HEK293 (cell line): ENCODE data around the gene AKR1A1.

Source experiments
- CTCF ChIA-PET: fragments of 350-600 bp; formaldehyde crosslinking; extraction: SDS; loops from one replicate; lab custom pipeline; 2021; ENCODE audit warnings: antibody characterized with exemption; lab: Yijun Ruan, JAX
- POLR2A ChIA-PET: fragments of 300-600 bp; formaldehyde crosslinking; extraction: SDS; loops from one replicate; lab custom pipeline; 2020; ENCODE audit warnings: antibody characterized with exemption, inconsistent platforms; lab: Yijun Ruan, JAX
- H3K27ac ChIP-seq: fragments of 200-500 bp; sonication (Bioruptor generic); 2 replicates; pipeline ENCODE4 v1.5.1; 2014; ENCODE audit warnings: low read depth, low read length, control low read depth, inconsistent platforms; ENCODE audit errors: extremely low read depth
- H3K36me3 ChIP-seq, 2 experiments: fragments of 200-500 bp in 1 of 2; sonication (Bioruptor generic) in 1 of 2; 1 replicate in 1 of 2; 2 replicates in 1 of 2; pipeline ENCODE4 v1.5.1; 2014 to 2017; ENCODE audit warnings: inconsistent platforms in 2 of 2, low read length in 2 of 2; ENCODE audit not compliant: control insufficient read depth in 2 of 2, insufficient read depth in 1 of 2
- H3K4me1 ChIP-seq: fragments of 200-500 bp; sonication (Bioruptor generic); 2 replicates; pipeline ENCODE4 v1.5.1; 2014; ENCODE audit warnings: mild to moderate bottlenecking, low read length, inconsistent platforms; ENCODE audit not compliant: control insufficient read depth, insufficient read depth
- H3K4me3 ChIP-seq: 2 replicates; pipeline ENCODE4 v1.5.1; 2011; ENCODE audit warnings: low read depth, mild to moderate bottlenecking, control low read depth, low read length, moderate library complexity
- H3K9me3 ChIP-seq: fragments of 200-500 bp; sonication (Bioruptor generic); 2 replicates; pipeline ENCODE4 v1.5.1; 2014; ENCODE audit warnings: low read depth, low read length, inconsistent platforms; ENCODE audit not compliant: control insufficient read depth, insufficient read depth
- KLF1 ChIP-seq: fragments of 450-650 bp; formaldehyde crosslinking; IDR thresholded peaks from 2 replicates; pipeline ENCODE4 v1.5.1; 2016; ENCODE audit warnings: missing biosample characterization, missing genetic modification characterization
- PRDM1 ChIP-seq: fragments of 450-650 bp; formaldehyde crosslinking; IDR thresholded peaks from 2 replicates; pipeline ENCODE4; 2016; ENCODE audit warnings: missing biosample characterization, missing genetic modification characterization
- REPIN1 ChIP-seq: fragments of 450-650 bp; formaldehyde crosslinking; IDR thresholded peaks from 2 replicates; pipeline ENCODE4 v1.5.1; 2017; ENCODE audit warnings: missing biosample characterization, missing genetic modification characterization, low read depth
- SP7 ChIP-seq: fragments of 450-650 bp; formaldehyde crosslinking; IDR thresholded peaks from 2 replicates; pipeline ENCODE4 v1.5.1; 2016; ENCODE audit warnings: missing biosample characterization, missing genetic modification characterization
- TRIM28 ChIP-seq: IDR thresholded peaks from 2 replicates; pipeline ENCODE4 v1.6.1; 2011; ENCODE audit warnings: low read length, control low read depth, borderline replicate concordance
- ZBTB17 ChIP-seq: fragments of 450-650 bp; formaldehyde crosslinking; IDR thresholded peaks from 2 replicates; pipeline ENCODE4 v1.5.1; 2016; ENCODE audit warnings: missing biosample characterization, missing genetic modification characterization
- ZNF114 ChIP-seq: fragments of 450-650 bp; formaldehyde crosslinking; IDR thresholded peaks from 2 replicates; pipeline ENCODE4 v1.5.0; 2017; ENCODE audit warnings: missing biosample characterization, missing genetic modification characterization
- ZNF121 ChIP-seq: fragments of 450-650 bp; formaldehyde crosslinking; IDR thresholded peaks from 2 replicates; pipeline ENCODE4 v1.5.1; 2016; ENCODE audit warnings: missing biosample characterization, missing genetic modification characterization
- ZNF132 ChIP-seq: fragments of 450-650 bp; formaldehyde crosslinking; IDR thresholded peaks from 2 replicates; pipeline ENCODE4 v1.5.1; 2017; ENCODE audit warnings: missing biosample characterization, missing genetic modification characterization, borderline replicate concordance
- ZNF239 ChIP-seq: fragments of 450-650 bp; formaldehyde crosslinking; IDR thresholded peaks from 2 replicates; pipeline ENCODE4 v1.5.1; 2016; ENCODE audit warnings: missing biosample characterization, missing genetic modification characterization
- ZNF394 ChIP-seq: fragments of 450-650 bp; formaldehyde crosslinking; IDR thresholded peaks from 2 replicates; pipeline ENCODE4 v1.5.1; 2016; ENCODE audit warnings: missing biosample characterization, missing genetic modification characterization, mild to moderate bottlenecking, moderate library complexity, borderline replicate concordance
- ZNF426 ChIP-seq: fragments of 450-650 bp; formaldehyde crosslinking; IDR thresholded peaks from 2 replicates; pipeline ENCODE4 v1.5.1; 2017; ENCODE audit warnings: missing biosample characterization, missing genetic modification characterization, mild to moderate bottlenecking, inconsistent platforms, moderate library complexity
- ZNF571 ChIP-seq: fragments of 450-650 bp; formaldehyde crosslinking; IDR thresholded peaks from 2 replicates; pipeline ENCODE4 v1.5.0; 2017; ENCODE audit warnings: missing biosample characterization, missing genetic modification characterization
- ZNF660 ChIP-seq: fragments of 450-650 bp; IDR thresholded peaks from 2 replicates; pipeline ENCODE4 v1.5.1; 2018; ENCODE audit warnings: missing biosample characterization, mild to moderate bottlenecking, missing genetic modification characterization
- ZNF768 ChIP-seq: fragments of 450-650 bp; formaldehyde crosslinking; IDR thresholded peaks from 2 replicates; pipeline ENCODE4 v1.5.1; 2018; ENCODE audit warnings: missing biosample characterization, mild to moderate bottlenecking, missing genetic modification characterization
- ZSCAN30 ChIP-seq: fragments of 450-650 bp; IDR thresholded peaks from 2 replicates; pipeline ENCODE4 v1.5.1; 2018; ENCODE audit warnings: missing biosample characterization, mild to moderate bottlenecking, missing genetic modification characterization, moderate library complexity
- TF ChIP-seq, protein P1 (sequence below): fragments of 450-650 bp; formaldehyde crosslinking; IDR thresholded peaks from 2 replicates; pipeline ENCODE4 v1.5.1; 2016; ENCODE audit warnings: missing biosample characterization, missing genetic modification characterization
- TF ChIP-seq, protein P2 (sequence below): fragments of 450-650 bp; formaldehyde crosslinking; IDR thresholded peaks from 2 replicates; pipeline ENCODE4 v1.5.1; 2016; ENCODE audit warnings: missing biosample characterization, missing genetic modification characterization
- TF ChIP-seq, protein P3 (sequence below): fragments of 450-650 bp; formaldehyde crosslinking; IDR thresholded peaks from 2 replicates; pipeline ENCODE4 v1.5.1; 2017; ENCODE audit warnings: missing biosample characterization, missing genetic modification characterization

AKR1A1 gene

GRCh38 chr1:45510036-45510971 lies 40.3 kb upstream of the AKR1A1 start:
- Histone ChIP-seq H3K9me3 (no peaks in the 10 kb centered on the region), H3K4me1 (no peaks in the 10 kb centered on the region), H3K4me3 (no peak overlapping the region), H3K27ac (no peak overlapping the region), H3K36me3 (peaks cover 29 to 82% of the 10 kb centered on the region in 2 experiments)
- TF ChIP-seq TRIM28 (no peak), ZNF394 (tag by site-specific recombination) (0 out of 2 replicates have a peak, but pooled peaks have one; percentile 21)
- POLR2A ChIA-PET = interaction anchor here (1.6 to 7.0 kb wide), 4 partner anchors 10 to 59 kb away, joined by 3 to 66 read pairs (median 13); partner anchors contain the start of genes AKR1A1, CCDC163, MMACHC and PRDX1
- CTCF ChIA-PET = interaction anchor here (0.6 to 4.2 kb wide), 4 partner anchors 10 to 93 kb away, joined by 4 to 90 read pairs (median 18); partner anchors contain the start of genes CCDC163, MMACHC and PRDX1

DNA sequence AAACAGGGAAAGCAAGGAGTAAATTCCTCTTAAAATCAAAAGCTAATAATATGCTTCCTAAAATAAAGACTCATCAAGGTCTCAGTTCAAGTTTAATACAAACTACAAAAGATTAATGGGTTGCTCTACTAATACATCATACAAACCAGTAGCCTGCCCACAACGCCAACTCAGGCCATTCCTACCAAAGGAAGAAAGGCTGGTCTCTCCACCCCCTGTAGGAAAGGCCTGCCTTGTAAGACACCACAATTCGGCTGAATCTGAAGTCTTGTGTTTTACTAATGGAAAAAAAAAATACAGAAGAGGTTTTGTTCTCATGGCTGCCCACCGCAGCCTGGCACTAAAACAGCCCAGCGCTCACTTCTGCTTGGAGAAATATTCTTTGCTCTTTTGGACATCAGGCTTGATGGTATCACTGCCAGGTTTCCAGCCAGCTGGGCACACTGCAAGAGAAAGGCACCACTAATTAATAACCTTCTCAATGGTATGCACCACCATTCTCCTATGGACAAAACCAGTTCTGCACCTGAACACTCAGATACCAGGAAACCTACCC lies 39.6 kb upstream of the AKR1A1 start:
- H3K9me3 ChIP-seq = no peaks in the 10 kb centered on the region
- H3K27ac ChIP-seq = no peak overlapping the region
- H3K4me3 ChIP-seq = no peak overlapping the region
- ChIA-PET POLR2A (interaction anchor here (1.5 to 7.0 kb wide), 6 partner anchors 10 to 171 kb away, joined by 3 to 66 read pairs (median 9); partner anchors contain the start of genes AKR1A1, CCDC163, MMACHC and MUTYH), CTCF (interaction anchor here (0.6 to 4.2 kb wide), 10 partner anchors 11 to 681 kb away, joined by 3 to 90 read pairs (median 6); partner anchors contain the start of genes CCDC163, MMACHC, MUTYH and PRDX1)
- H3K4me1 ChIP-seq = no peaks in the 10 kb centered on the region
- peaks cover 35 to 89% of the 10 kb centered on the region in 2 experiments for H3K36me3 ChIP-seq
- TF ChIP-seq ZNF239 (tag by site-specific recombination) (no peak), SP7 (tag by site-specific recombination) (0 out of 2 replicates have a peak, but pooled peaks have one; percentile 29), ZNF768 (no peak)
- TF ChIP-seq, protein P1, sequence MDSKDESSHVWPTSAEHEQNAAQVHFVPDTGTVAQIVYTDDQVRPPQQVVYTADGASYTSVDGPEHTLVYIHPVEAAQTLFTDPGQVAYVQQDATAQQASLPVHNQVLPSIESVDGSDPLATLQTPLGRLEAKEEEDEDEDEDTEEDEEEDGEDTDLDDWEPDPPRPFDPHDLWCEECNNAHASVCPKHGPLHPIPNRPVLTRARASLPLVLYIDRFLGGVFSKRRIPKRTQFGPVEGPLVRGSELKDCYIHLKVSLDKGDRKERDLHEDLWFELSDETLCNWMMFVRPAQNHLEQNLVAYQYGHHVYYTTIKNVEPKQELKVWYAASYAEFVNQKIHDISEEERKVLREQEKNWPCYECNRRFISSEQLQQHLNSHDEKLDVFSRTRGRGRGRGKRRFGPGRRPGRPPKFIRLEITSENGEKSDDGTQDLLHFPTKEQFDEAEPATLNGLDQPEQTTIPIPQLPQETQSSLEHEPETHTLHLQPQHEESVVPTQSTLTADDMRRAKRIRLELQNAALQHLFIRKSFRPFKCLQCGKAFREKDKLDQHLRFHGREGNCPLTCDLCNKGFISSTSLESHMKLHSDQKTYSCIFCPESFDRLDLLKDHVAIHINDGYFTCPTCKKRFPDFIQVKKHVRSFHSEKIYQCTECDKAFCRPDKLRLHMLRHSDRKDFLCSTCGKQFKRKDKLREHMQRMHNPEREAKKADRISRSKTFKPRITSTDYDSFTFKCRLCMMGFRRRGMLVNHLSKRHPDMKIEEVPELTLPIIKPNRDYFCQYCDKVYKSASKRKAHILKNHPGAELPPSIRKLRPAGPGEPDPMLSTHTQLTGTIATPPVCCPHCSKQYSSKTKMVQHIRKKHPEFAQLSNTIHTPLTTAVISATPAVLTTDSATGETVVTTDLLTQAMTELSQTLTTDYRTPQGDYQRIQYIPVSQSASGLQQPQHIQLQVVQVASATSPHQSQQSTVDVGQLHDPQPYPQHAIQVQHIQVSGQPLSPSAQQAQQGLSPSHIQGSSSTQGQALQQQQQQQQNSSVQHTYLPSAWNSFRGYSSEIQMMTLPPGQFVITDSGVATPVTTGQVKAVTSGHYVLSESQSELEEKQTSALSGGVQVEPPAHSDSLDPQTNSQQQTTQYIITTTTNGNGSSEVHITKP (tag by site-specific recombination) = 0 out of 2 replicates have a peak, but pooled peaks have one; percentile 22

GRCh38 chr1:45512641-45513054 lies 38.0 kb upstream of the AKR1A1 start:
- Histone ChIP-seq H3K9me3 (no peaks in the 10 kb centered on the region), H3K4me1 (no peaks in the 10 kb centered on the region), H3K27ac (no peak overlapping the region), H3K4me3 (no peak overlapping the region), H3K36me3 (peaks cover 50 to 99% of the 10 kb centered on the region in 2 experiments)
- ChIA-PET POLR2A (interaction anchor here (0.6 to 7.0 kb wide), 8 partner anchors 9 to 173 kb away, joined by 3 to 66 read pairs (median 7); partner anchors contain the start of genes CCDC163, MMACHC, MUTYH and PRDX1), CTCF (interaction anchor here (0.6 to 4.2 kb wide), 25 partner anchors 9 to 1136 kb away, joined by 3 to 90 read pairs (median 4); partner anchors contain the start of genes AKR1A1, CCDC163, MMACHC and MUTYH)
- TF ChIP-seq ZNF660 (tag by site-specific recombination) (0 out of 2 replicates have a peak, but pooled peaks have one; percentile 13), KLF1 (tag by site-specific recombination) (no peak), ZNF132 (tag by site-specific recombination) (no peak), ZNF571 (no peak), ZNF121 (tag by site-specific recombination) (peak; percentile 44; the same call in 1 of the 2 replicates), ZSCAN30 (tag by site-specific recombination) (peak; percentile 46; the same call in 1 of the 2 replicates), PRDM1 (tag by site-specific recombination) (no peak), ZNF114 (tag by site-specific recombination) (no peak), ZNF426 (tag by site-specific recombination) (no peak), REPIN1 (tag by site-specific recombination) (no peak), ZBTB17 (tag by site-specific recombination) (0 out of 2 replicates have a peak, but pooled peaks have one; percentile 59)
- TF ChIP-seq, protein P2, sequence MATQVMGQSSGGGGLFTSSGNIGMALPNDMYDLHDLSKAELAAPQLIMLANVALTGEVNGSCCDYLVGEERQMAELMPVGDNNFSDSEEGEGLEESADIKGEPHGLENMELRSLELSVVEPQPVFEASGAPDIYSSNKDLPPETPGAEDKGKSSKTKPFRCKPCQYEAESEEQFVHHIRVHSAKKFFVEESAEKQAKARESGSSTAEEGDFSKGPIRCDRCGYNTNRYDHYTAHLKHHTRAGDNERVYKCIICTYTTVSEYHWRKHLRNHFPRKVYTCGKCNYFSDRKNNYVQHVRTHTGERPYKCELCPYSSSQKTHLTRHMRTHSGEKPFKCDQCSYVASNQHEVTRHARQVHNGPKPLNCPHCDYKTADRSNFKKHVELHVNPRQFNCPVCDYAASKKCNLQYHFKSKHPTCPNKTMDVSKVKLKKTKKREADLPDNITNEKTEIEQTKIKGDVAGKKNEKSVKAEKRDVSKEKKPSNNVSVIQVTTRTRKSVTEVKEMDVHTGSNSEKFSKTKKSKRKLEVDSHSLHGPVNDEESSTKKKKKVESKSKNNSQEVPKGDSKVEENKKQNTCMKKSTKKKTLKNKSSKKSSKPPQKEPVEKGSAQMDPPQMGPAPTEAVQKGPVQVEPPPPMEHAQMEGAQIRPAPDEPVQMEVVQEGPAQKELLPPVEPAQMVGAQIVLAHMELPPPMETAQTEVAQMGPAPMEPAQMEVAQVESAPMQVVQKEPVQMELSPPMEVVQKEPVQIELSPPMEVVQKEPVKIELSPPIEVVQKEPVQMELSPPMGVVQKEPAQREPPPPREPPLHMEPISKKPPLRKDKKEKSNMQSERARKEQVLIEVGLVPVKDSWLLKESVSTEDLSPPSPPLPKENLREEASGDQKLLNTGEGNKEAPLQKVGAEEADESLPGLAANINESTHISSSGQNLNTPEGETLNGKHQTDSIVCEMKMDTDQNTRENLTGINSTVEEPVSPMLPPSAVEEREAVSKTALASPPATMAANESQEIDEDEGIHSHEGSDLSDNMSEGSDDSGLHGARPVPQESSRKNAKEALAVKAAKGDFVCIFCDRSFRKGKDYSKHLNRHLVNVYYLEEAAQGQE (tag by site-specific recombination) = no peak
- TF ChIP-seq, protein P3, sequence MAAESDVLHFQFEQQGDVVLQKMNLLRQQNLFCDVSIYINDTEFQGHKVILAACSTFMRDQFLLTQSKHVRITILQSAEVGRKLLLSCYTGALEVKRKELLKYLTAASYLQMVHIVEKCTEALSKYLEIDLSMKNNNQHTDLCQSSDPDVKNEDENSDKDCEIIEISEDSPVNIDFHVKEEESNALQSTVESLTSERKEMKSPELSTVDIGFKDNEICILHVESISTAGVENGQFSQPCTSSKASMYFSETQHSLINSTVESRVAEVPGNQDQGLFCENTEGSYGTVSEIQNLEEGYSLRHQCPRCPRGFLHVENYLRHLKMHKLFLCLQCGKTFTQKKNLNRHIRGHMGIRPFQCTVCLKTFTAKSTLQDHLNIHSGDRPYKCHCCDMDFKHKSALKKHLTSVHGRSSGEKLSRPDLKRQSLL (tag by site-specific recombination) = no peak
